SK-N-SH (cell line): Measurements from ENCODE around the gene SLC13A3. TPM values are rescaled to one million over a fixed set of nuclear protein-coding genes. Genes with fewer than 3 reads are reported as not detected.

Source experiments
- CTCF ChIA-PET: fragments of 300-600, 350-600 bp; formaldehyde crosslinking; extraction: SDS; loops from one replicate; lab custom pipeline; 2021; lab: Yijun Ruan, JAX
- POLR2A ChIA-PET: fragments of 350-600 bp; sonication (Branson Sonifier 250); formaldehyde crosslinking; extraction: SDS; loops from one replicate; lab custom pipeline; 2020; ENCODE audit warnings: antibody characterized with exemption, inconsistent platforms; lab: Yijun Ruan, JAX
- DNase-seq: peaks from one replicate; pipeline ENCODE4 v3.0.0; 2012
- H2AFZ ChIP-seq: fragments of 200-600 bp; sonication (generic); 2 replicates; pipeline ENCODE4 v1.8.1; 2016; ENCODE audit warnings: antibody characterized with exemption, mild to moderate bottlenecking, low read depth
- H3F3A ChIP-seq: fragments of 200-600 bp; sonication (generic); replicated peaks from 2 replicates; pipeline ENCODE3; 2016; ENCODE audit warnings: antibody characterized with exemption, mild to moderate bottlenecking; ENCODE audit not compliant: insufficient read depth
- H3K27ac ChIP-seq, 2 experiments: fragments of 200-500 bp in 1 of 2; fragments of 200-600 bp in 1 of 2; sonication (Bioruptor generic) in 1 of 2; sonication (generic), shearing (Covaris generic) in 1 of 2; 2 replicates each; pipeline versions ENCODE4 v1.5.1 to v1.6.1; 2014 to 2016; ENCODE audit warnings: low read depth in 2 of 2, inconsistent platforms in 1 of 2, low read length in 1 of 2, mild to moderate bottlenecking in 1 of 2, mixed read lengths in 1 of 2
- H3K27me3 ChIP-seq: fragments of 200-600 bp; sonication (generic), shearing (Covaris generic); 2 replicates; pipeline ENCODE4 v1.6.1; 2016; ENCODE audit warnings: mixed run types; ENCODE audit not compliant: insufficient read depth
- H3K36me3 ChIP-seq, 2 experiments: fragments of 200-500 bp in 1 of 2; fragments of 200-600 bp in 1 of 2; sonication (Bioruptor generic) in 1 of 2; sonication (generic) in 1 of 2; replicated peaks in 1 of 2; 2 replicates each; pipeline versions ENCODE3 to v1.5.1; 2014 to 2016; ENCODE audit warnings: low read length in 1 of 2, mild to moderate bottlenecking in 1 of 2; ENCODE audit not compliant: insufficient read depth in 2 of 2, control insufficient read depth in 1 of 2
- H3K4me1 ChIP-seq, 2 experiments: fragments of 200-500 bp in 1 of 2; fragments of 200-600 bp in 1 of 2; sonication (Bioruptor generic) in 1 of 2; sonication (generic), shearing (Covaris generic) in 1 of 2; 2 replicates each; pipeline versions ENCODE4 v1.5.1 to v1.6.1; 2014 to 2016; ENCODE audit warnings: low read depth in 1 of 2, low read length in 1 of 2, mixed run types in 1 of 2; ENCODE audit not compliant: insufficient read depth in 2 of 2, control insufficient read depth in 1 of 2
- H3K4me2 ChIP-seq: fragments of 200-600 bp; sonication (generic), shearing (Covaris generic); 2 replicates; pipeline ENCODE4 v1.6.1; 2017; ENCODE audit warnings: mixed run types
- H3K4me3 ChIP-seq, 2 experiments: fragments of 200-500 bp in 1 of 2; fragments of 200-600 bp in 1 of 2; sonication (Bioruptor generic) in 1 of 2; sonication (generic), shearing (Covaris generic) in 1 of 2; 2 replicates each; pipeline versions ENCODE4 v1.5.1 to v1.8.1; 2014 to 2016; ENCODE audit warnings: low read depth in 2 of 2, inconsistent platforms in 1 of 2, low read length in 1 of 2, mild to moderate bottlenecking in 1 of 2, mixed read lengths in 1 of 2, moderate library complexity in 1 of 2
- H3K79me2 ChIP-seq: fragments of 200-600 bp; sonication (generic); 2 replicates; pipeline ENCODE4 v1.8.1; 2017; ENCODE audit warnings: mild to moderate bottlenecking; ENCODE audit not compliant: insufficient read depth
- H3K9ac ChIP-seq: fragments of 200-600 bp; sonication (generic); 2 replicates; pipeline ENCODE4 v1.6.1; 2017; ENCODE audit warnings: mixed run types
- H3K9me2 ChIP-seq: fragments of 200-600 bp; sonication (generic); 2 replicates; pipeline ENCODE4 v1.6.1; 2017; ENCODE audit warnings: mixed run types
- H3K9me3 ChIP-seq: fragments of 200-600 bp; sonication (generic); 2 replicates; pipeline ENCODE4 v1.6.1; 2017; ENCODE audit warnings: mixed run types, mild to moderate bottlenecking, moderate library complexity
- H4K20me1 ChIP-seq: fragments of 200-600 bp; sonication (generic); 2 replicates; pipeline ENCODE4 v1.6.1; 2017; ENCODE audit warnings: mild to moderate bottlenecking, mixed run types; ENCODE audit not compliant: insufficient read depth
- CHD2 ChIP-seq: fragments of 150-350 bp; IDR thresholded peaks from 2 replicates; pipeline ENCODE4 v1.6.1; 2018; ENCODE audit warnings: low read length; ENCODE audit not compliant: partially characterized antibody
- ELF1 ChIP-seq: IDR thresholded peaks from 2 replicates; pipeline ENCODE4 v1.4.0; 2012
- EP300 ChIP-seq, 2 experiments: IDR thresholded peaks; 2 replicates each; pipeline versions ENCODE4 v1.4.0 to v1.6.1; 2012; ENCODE audit warnings: borderline replicate concordance in 1 of 2, low read depth in 1 of 2, low read length in 1 of 2
- EZH2phosphoT487 ChIP-seq: fragments of 200-600 bp; sonication (generic); IDR thresholded peaks from 2 replicates; pipeline ENCODE4 v1.6.1; 2017; ENCODE audit warnings: low read depth, mixed run types, mild to moderate bottlenecking, antibody characterized with exemption, moderate library complexity, borderline replicate concordance
- FOXJ3 ChIP-seq: sonication (generic); formaldehyde crosslinking; IDR thresholded peaks from 2 replicates; pipeline ENCODE4 v1.5.1; 2020; ENCODE audit warnings: mild to moderate bottlenecking, missing genetic modification reagents
- GABPA ChIP-seq: IDR thresholded peaks from 2 replicates; pipeline ENCODE4 v1.4.0; 2012; ENCODE audit warnings: low read depth, mild to moderate bottlenecking
- GATA2 ChIP-seq: sonication (generic); formaldehyde crosslinking; IDR thresholded peaks from 2 replicates; pipeline ENCODE4 v1.5.0; 2020; ENCODE audit warnings: mild to moderate bottlenecking, missing genetic modification reagents
- MXI1 ChIP-seq: IDR thresholded peaks from 2 replicates; pipeline ENCODE4 v1.6.1; 2012; ENCODE audit warnings: mild to moderate bottlenecking, low read depth, low read length, improper control_type of control experiment
- NFIC ChIP-seq: IDR thresholded peaks from 2 replicates; pipeline ENCODE4 v1.4.0; 2012; ENCODE audit warnings: borderline replicate concordance
- POLR2AphosphoS5 ChIP-seq: IDR thresholded peaks from 2 replicates; pipeline ENCODE4 v1.6.1; 2012; ENCODE audit warnings: low read depth, low read length
- RCOR1 ChIP-seq: fragments of 150-350 bp; IDR thresholded peaks from 2 replicates; pipeline ENCODE4 v1.6.1; 2017; ENCODE audit warnings: antibody characterized with exemption, low read length
- RFX5 ChIP-seq: IDR thresholded peaks from 2 replicates; pipeline ENCODE4 v1.6.1; 2012; ENCODE audit warnings: mild to moderate bottlenecking, improper control_type of control experiment, low read length
- SIN3A ChIP-seq: IDR thresholded peaks from 2 replicates; pipeline ENCODE4 v1.6.1; 2012; ENCODE audit warnings: low read depth, mild to moderate bottlenecking, low read length, moderate library complexity, borderline replicate concordance
- SMC3 ChIP-seq: IDR thresholded peaks from 2 replicates; pipeline ENCODE4 v1.6.1; 2012; ENCODE audit warnings: low read depth, low read length, improper control_type of control experiment
- WGBS: methylation state at CpG from one replicate; pipeline ENCODE4 v1.1.6; 2017; ENCODE audit warnings: low lambda C conversion rate; 5-methylcytosine and 5-hydroxymethylcytosine counted together
- polyA plus RNA-seq, 3 experiments: library from polyadenylated mRNA; depleted of rRNA; stranded (reverse); fragments of >200 nt; gene quantifications; 2 replicates each; pipeline ENCODE4 v1.2.3, GENCODE V29; 2012
- TF ChIP-seq, protein P1 (sequence below): fragments of 150-350 bp; IDR thresholded peaks from 2 replicates; pipeline ENCODE4 v1.6.1; 2017; ENCODE audit warnings: antibody characterized with exemption, low read length, low read depth, borderline replicate concordance
- TF ChIP-seq, protein P2 (sequence below): IDR thresholded peaks from 2 replicates; pipeline ENCODE4; 2012
- TF ChIP-seq, protein P3 (sequence below): IDR thresholded peaks from 2 replicates; pipeline ENCODE4 v1.4.0; 2012; ENCODE audit warnings: low read depth
- TF ChIP-seq, protein P4 (sequence below): IDR thresholded peaks from 2 replicates; pipeline ENCODE4 v1.4.0; 2012; ENCODE audit warnings: low read depth, borderline replicate concordance

SLC13A3 gene
- polyA plus RNA-seq, 1 of the 3 experiments (the other 2 are of a cell fraction): 0.10 TPM

DNA sequence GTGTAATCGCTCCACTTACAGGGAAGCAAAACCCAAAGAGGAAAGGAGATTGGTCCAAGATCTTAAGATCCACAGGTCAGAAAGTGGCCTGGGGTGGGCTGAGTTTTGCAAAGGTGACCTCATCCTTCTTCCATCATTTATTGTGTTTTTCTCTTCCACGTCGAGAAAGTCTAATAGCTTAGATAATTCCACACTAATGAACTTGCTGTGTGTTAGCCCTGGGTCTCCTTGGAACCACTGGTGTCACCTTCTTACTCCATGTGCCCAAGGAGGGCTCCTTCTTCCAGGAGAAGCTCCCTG lies 1.7 kb downstream of the SLC13A3 start (continued):
- TF ChIP-seq, protein P1, sequence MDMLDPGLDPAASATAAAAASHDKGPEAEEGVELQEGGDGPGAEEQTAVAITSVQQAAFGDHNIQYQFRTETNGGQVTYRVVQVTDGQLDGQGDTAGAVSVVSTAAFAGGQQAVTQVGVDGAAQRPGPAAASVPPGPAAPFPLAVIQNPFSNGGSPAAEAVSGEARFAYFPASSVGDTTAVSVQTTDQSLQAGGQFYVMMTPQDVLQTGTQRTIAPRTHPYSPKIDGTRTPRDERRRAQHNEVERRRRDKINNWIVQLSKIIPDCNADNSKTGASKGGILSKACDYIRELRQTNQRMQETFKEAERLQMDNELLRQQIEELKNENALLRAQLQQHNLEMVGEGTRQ: no peak
- TF ChIP-seq, all 33 proteins: peak for 0

DNA sequence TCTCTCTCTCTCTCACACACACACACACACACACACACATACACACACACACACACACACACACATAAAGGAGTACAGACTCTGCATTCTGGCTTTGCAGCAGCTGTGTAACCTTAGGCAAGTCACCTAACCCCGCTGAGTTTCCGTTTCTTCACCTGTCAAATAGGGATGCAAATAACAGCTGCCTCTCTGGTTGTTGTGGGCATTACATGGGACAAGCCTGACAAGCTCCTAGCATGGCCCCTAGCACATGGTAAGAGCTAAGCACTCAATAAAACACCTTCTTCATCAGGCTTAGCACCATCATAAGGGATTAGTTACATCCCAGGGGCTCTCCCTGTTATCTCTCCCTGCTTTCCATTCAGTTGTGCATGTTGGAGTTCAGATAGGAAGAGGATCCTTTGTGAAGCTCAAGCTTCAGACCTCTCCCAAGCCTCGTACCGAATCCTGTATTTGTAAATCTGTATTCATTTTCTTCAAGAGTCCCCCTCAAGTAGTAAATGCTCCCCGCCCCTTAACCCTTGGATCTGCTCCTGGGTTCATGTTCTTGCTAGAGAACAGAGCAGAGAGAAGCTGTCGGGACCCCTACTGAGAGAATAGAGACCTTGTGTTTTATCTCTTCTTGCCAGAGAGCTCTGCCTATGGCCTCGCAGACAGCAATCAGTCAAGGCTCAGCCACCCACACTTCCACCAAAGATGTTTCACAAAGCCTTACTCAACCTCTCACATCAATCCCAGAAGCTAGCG lies 2.2 kb downstream of the SLC13A3 start:
- Histone ChIP-seq H3K9me3 (no peaks in the 10 kb centered on the region), H3K36me3 (no peaks in the 10 kb centered on the region), H3K4me2 (no peak overlapping the region)
- DNase-seq: no peak
- TF ChIP-seq EP300 (IDR thresholded peaks at IDR 0.05; ENCODE audit: borderline replicate concordance in 1 of 2, low read depth in 1 of 2, low read length in 1 of 2) (no peak), SMC3 (no peak)
- TF ChIP-seq, all 33 proteins: peak for 0
- WGBS: 48% methylated on average over 8 of the region's 8 CpGs
- H3F3A ChIP-seq: no peaks in the 10 kb centered on the region
- H3K27me3 ChIP-seq: peaks cover 16% of the 10 kb centered on the region; the same call in 1 of the 2 replicates
- H3K4me3 ChIP-seq: no peak overlapping the region
- H3K9ac ChIP-seq: no peak overlapping the region
- H3K27ac ChIP-seq: no peak overlapping the region
- H2AFZ ChIP-seq: no peak overlapping the region
- no peaks in the 10 kb centered on the region for H3K9me2 ChIP-seq
- CTCF ChIA-PET: interaction anchor here (1.2 to 1.5 kb wide), 2 partner anchors 18 to 33 kb away, joined by 4 to 5 read pairs; no protein-coding TSS in a partner anchor
- H3K79me2 ChIP-seq: no peaks in the 10 kb centered on the region
- peaks cover 0 to 3% of the 10 kb centered on the region in 2 experiments; a peak in 1 of 4 replicates for H3K4me1 ChIP-seq
- POLR2A ChIA-PET: no interaction called here
- H4K20me1 ChIP-seq: no peaks in the 10 kb centered on the region

DNA sequence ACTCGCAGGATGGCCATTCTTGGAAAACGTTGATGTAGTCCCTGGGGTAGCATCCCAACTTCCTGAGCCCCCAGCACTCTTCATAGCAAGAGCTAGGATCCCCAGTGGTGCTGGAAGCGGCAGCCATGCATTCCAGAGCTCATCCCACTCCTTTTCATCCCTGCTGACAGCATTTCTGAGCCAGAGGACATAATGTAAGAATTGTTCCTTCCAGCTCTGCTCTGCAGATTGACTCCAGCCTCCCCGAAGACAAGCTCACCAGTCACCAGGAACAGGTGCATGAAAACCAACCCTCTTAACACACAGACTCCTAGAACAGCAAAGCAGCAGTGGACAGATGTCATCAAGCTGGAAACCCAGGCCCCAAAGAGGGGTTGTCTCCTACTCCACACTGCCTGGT lies 3.8 kb downstream of the SLC13A3 start:
- H3K27ac ChIP-seq: no peak overlapping the region
- TF ChIP-seq GABPA (no peak), ELF1 (no peak), SIN3A (no peak), FOXJ3 (no peak), RCOR1 (no peak), NFIC (no peak), CHD2 (no peak), EP300 (IDR thresholded peaks at IDR 0.05; ENCODE audit: borderline replicate concordance in 1 of 2, low read depth in 1 of 2, low read length in 1 of 2) (no peak), POLR2AphosphoS5 (no peak), RFX5 (no peak), EZH2phosphoT487 (no peak), SMC3 (no peak), MXI1 (no peak), GATA2 (CRISPR knock-in tag) (no peak)
- TF ChIP-seq, protein P2, sequence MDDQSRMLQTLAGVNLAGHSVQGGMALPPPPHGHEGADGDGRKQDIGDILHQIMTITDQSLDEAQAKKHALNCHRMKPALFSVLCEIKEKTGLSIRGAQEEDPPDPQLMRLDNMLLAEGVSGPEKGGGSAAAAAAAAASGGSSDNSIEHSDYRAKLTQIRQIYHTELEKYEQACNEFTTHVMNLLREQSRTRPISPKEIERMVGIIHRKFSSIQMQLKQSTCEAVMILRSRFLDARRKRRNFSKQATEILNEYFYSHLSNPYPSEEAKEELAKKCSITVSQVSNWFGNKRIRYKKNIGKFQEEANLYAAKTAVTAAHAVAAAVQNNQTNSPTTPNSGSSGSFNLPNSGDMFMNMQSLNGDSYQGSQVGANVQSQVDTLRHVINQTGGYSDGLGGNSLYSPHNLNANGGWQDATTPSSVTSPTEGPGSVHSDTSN: no peak
- TF ChIP-seq, protein P3, sequence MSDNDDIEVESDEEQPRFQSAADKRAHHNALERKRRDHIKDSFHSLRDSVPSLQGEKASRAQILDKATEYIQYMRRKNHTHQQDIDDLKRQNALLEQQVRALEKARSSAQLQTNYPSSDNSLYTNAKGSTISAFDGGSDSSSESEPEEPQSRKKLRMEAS: no peak
- TF ChIP-seq, protein P4, sequence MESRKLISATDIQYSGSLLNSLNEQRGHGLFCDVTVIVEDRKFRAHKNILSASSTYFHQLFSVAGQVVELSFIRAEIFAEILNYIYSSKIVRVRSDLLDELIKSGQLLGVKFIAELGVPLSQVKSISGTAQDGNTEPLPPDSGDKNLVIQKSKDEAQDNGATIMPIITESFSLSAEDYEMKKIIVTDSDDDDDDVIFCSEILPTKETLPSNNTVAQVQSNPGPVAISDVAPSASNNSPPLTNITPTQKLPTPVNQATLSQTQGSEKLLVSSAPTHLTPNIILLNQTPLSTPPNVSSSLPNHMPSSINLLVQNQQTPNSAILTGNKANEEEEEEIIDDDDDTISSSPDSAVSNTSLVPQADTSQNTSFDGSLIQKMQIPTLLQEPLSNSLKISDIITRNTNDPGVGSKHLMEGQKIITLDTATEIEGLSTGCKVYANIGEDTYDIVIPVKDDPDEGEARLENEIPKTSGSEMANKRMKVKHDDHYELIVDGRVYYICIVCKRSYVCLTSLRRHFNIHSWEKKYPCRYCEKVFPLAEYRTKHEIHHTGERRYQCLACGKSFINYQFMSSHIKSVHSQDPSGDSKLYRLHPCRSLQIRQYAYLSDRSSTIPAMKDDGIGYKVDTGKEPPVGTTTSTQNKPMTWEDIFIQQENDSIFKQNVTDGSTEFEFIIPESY: no peak

More for the DNA sequence above, 3.8 kb downstream of the SLC13A3 start:
- Histone ChIP-seq H4K20me1 (no peaks in the 10 kb centered on the region), H3K4me3 (no peak overlapping the region), H3K36me3 (no peaks in the 10 kb centered on the region), H3K4me2 (no peak overlapping the region), H3F3A (no peaks in the 10 kb centered on the region), H3K9me2 (no peaks in the 10 kb centered on the region), H3K4me1 (peaks cover 0 to 3% of the 10 kb centered on the region in 2 experiments; a peak in 1 of 4 replicates), H3K27me3 (peaks cover 16% of the 10 kb centered on the region; the same call in 1 of the 2 replicates), H3K79me2 (no peaks in the 10 kb centered on the region), H3K9me3 (no peaks in the 10 kb centered on the region), H2AFZ (no peak overlapping the region), H3K9ac (no peak overlapping the region)
- 2% methylated on average over 4 of the region's 4 CpGs for WGBS
- CTCF ChIA-PET: interaction anchor here (0.6 to 1.2 kb wide), 4 partner anchors 13 to 173 kb away, joined by 3 to 4 read pairs (median 4); no protein-coding TSS in a partner anchor
- no peak for DNase-seq
- POLR2A ChIA-PET: no interaction called here
